ENCODE results near the gene STK24. TPM values are rescaled to one million over a fixed set of nuclear protein-coding genes. Genes with fewer than 3 reads are reported as not detected.

Gene STK24
- total and polyA plus RNA-seq, 2 experiments from 2014 or later, result 83.3 to 98.0 TPM

DNA sequence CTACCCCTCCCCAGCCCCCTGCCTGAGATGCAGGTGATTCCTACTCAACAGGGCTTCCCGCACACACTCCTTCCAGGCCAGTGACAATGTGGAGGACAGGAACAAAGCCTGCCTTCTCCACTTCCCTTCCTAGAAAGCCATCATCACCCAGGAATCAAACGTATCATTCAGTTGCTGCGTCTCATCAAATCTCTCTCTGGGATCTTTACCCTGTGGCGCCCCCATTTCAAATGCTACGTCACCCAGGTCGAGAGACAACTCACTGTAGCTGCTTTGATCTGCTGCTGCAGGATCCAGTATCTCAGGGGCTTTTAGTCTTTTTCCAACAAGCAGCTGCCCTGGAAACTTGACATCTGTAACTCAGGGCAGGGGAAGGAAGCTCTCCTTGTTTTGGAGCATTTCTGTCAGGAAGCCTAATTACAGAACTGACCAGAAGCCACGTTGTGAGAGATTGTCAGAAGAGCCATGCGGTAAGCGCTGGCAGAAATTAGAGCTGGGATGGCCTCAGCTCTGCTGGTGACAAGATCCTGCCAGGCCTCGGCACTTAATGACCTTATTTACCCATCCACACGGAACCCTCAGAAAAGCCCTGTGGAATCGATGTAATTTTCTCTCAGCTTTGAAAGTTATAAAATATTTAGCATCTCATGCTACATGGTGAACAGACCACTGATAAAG is 140.5 kb downstream of the STK24 start:
- H3K27me3 ChIP-seq, result no peaks in the 10 kb centered on the region
- no peak for DNase-seq (ENCODE audit: low read depth in 1 of 2, low spot score in 1 of 2)
- TF ChIP-seq, protein P1, sequence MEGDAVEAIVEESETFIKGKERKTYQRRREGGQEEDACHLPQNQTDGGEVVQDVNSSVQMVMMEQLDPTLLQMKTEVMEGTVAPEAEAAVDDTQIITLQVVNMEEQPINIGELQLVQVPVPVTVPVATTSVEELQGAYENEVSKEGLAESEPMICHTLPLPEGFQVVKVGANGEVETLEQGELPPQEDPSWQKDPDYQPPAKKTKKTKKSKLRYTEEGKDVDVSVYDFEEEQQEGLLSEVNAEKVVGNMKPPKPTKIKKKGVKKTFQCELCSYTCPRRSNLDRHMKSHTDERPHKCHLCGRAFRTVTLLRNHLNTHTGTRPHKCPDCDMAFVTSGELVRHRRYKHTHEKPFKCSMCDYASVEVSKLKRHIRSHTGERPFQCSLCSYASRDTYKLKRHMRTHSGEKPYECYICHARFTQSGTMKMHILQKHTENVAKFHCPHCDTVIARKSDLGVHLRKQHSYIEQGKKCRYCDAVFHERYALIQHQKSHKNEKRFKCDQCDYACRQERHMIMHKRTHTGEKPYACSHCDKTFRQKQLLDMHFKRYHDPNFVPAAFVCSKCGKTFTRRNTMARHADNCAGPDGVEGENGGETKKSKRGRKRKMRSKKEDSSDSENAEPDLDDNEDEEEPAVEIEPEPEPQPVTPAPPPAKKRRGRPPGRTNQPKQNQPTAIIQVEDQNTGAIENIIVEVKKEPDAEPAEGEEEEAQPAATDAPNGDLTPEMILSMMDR (IDR thresholded peaks at IDR 0.05; ENCODE audit: low read depth, low read length), result no peak
- H3K4me1 ChIP-seq (ENCODE audit: low read depth), result no peaks in the 10 kb centered on the region
- no peaks in the 10 kb centered on the region for H3K36me3 ChIP-seq
- no peaks in the 10 kb centered on the region for H3K9me3 ChIP-seq (ENCODE audit: low read depth)
- H3K27ac ChIP-seq, result no peak overlapping the region
- H3K4me3 ChIP-seq, result no peak overlapping the region

- Histone ChIP-seq H3K4me1 (ENCODE audit: low read depth) (no peaks in the 10 kb centered on the region), H3K9me3 (ENCODE audit: low read depth) (no peaks in the 10 kb centered on the region), H3K27me3 (no peaks in the 10 kb centered on the region), H3K4me3 (no peak overlapping the region), H3K27ac (no peak overlapping the region), H3K36me3 (no peaks in the 10 kb centered on the region)
- no peak for DNase-seq (ENCODE audit: low read depth in 1 of 2, low spot score in 1 of 2)
- TF ChIP-seq, protein P1 (IDR thresholded peaks at IDR 0.05; ENCODE audit: low read depth, low read length), result no peak
Measured at GRCh38 chr13:98435376-98435775, 141.5 kb downstream of the STK24 start.

GRCh38 chr13:98434060-98434459 is 142.8 kb downstream of the STK24 start:
- H3K9me3 ChIP-seq (ENCODE audit: low read depth), result no peaks in the 10 kb centered on the region
- H3K36me3 ChIP-seq, result no peaks in the 10 kb centered on the region
- no peaks in the 10 kb centered on the region for H3K27me3 ChIP-seq
- no peak overlapping the region for H3K4me3 ChIP-seq
- H3K27ac ChIP-seq, result no peak overlapping the region
- TF ChIP-seq, protein P1 (IDR thresholded peaks at IDR 0.05; ENCODE audit: low read depth, low read length), result no peak
- DNase-seq (ENCODE audit: low read depth in 1 of 2, low spot score in 1 of 2), result no peak
- H3K4me1 ChIP-seq (ENCODE audit: low read depth), result no peaks in the 10 kb centered on the region

DNA sequence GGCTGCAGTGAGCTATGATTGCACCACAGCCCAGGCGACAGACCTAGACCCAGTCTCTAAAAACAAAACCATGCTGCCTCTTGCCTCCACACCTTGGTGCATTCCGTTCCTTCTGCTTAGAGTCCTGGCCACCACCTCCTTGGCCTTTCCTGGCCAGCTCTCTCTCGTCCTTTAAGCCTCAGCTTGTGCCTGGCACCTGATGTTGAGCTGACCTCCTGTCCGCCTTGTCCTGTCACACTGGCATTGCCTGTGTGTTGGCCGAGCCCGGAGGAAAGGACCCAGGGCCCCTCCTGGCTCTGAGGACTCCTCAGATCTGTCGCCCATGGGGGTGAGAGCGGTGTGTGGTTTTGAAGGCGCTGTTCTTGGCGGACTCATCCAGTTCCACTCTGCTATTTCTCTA is 143.3 kb downstream of the STK24 start:
- no peaks in the 10 kb centered on the region for H3K27me3 ChIP-seq
- DNase-seq (ENCODE audit: low read depth in 1 of 2, low spot score in 1 of 2), result no peak
- no peaks in the 10 kb centered on the region for H3K36me3 ChIP-seq
- no peak overlapping the region for H3K4me3 ChIP-seq
- H3K9me3 ChIP-seq (ENCODE audit: low read depth), result no peaks in the 10 kb centered on the region
- TF ChIP-seq, protein P1 (IDR thresholded peaks at IDR 0.05; ENCODE audit: low read depth, low read length), result no peak
- no peak overlapping the region for H3K27ac ChIP-seq
- no peaks in the 10 kb centered on the region for H3K4me1 ChIP-seq (ENCODE audit: low read depth)

- Histone ChIP-seq H3K4me3 (no peak overlapping the region), H3K4me1 (ENCODE audit: low read depth) (no peaks in the 10 kb centered on the region), H3K36me3 (no peaks in the 10 kb centered on the region), H3K27me3 (no peaks in the 10 kb centered on the region), H3K9me3 (ENCODE audit: low read depth) (no peaks in the 10 kb centered on the region), H3K27ac (no peak overlapping the region)
- no peak for DNase-seq (ENCODE audit: low read depth in 1 of 2, low spot score in 1 of 2)
- TF ChIP-seq, protein P1 (IDR thresholded peaks at IDR 0.05; ENCODE audit: low read depth, low read length), result no peak
Measured at GRCh38 chr13:98432638-98433037, 144.3 kb downstream of the STK24 start.
